Measurements from ENCODE around the gene CCDC85B.

The CCDC85B gene

DNA sequence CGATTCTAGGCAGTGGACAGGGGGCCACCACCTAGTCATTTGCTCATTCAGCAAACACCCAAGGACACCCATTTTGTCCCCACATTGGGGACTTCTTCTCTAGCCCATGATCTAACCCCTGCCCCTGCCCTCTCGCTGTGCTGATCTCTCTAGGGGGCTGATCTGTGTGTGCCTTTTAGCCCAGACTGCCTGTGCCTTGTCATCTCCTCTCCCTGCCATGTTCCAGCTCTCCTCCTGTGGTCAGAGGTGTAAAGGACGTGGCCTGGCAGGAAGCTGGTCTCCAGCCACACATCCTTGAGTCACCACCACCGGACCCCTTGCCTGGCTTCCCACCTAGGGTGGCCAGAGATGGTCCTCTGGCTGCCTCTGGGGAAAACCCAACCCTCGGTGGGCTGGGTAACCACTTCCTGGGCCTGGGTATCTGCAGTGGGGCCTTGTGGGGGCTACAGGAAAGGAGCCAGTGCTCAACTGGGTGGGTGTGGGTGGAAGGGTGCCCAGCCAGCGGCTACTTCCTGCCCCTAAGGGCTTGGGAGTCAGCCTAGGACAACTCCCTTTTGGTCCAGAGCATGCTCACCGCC, 9.5 kb upstream of the CCDC85B start:
- Histone ChIP-seq H3K9me3 (ENCODE audit: control insufficient read depth, low read length) (no peaks in the 10 kb centered on the region), H3K4me1 (ENCODE audit: control insufficient read depth, insufficient read depth, low read length) (peaks cover 3% of the 10 kb centered on the region), H3K27ac (ENCODE audit: insufficient read depth, low read depth, low read length, poor library complexity, severe bottlenecking) (no peak overlapping the region), H3K27me3 (ENCODE audit: control insufficient read depth, insufficient read depth, low read length, poor library complexity, severe bottlenecking) (no peaks in the 10 kb centered on the region), H3K36me3 (ENCODE audit: control insufficient read depth, insufficient read depth, low read length) (peaks cover 19% of the 10 kb centered on the region), H3K4me3 (ENCODE audit: insufficient read depth, low read depth, low read length) (no peak overlapping the region)
- WGBS, 2 experiments = 92% methylated on average over 7 of the region's 7 CpGs

DNA sequence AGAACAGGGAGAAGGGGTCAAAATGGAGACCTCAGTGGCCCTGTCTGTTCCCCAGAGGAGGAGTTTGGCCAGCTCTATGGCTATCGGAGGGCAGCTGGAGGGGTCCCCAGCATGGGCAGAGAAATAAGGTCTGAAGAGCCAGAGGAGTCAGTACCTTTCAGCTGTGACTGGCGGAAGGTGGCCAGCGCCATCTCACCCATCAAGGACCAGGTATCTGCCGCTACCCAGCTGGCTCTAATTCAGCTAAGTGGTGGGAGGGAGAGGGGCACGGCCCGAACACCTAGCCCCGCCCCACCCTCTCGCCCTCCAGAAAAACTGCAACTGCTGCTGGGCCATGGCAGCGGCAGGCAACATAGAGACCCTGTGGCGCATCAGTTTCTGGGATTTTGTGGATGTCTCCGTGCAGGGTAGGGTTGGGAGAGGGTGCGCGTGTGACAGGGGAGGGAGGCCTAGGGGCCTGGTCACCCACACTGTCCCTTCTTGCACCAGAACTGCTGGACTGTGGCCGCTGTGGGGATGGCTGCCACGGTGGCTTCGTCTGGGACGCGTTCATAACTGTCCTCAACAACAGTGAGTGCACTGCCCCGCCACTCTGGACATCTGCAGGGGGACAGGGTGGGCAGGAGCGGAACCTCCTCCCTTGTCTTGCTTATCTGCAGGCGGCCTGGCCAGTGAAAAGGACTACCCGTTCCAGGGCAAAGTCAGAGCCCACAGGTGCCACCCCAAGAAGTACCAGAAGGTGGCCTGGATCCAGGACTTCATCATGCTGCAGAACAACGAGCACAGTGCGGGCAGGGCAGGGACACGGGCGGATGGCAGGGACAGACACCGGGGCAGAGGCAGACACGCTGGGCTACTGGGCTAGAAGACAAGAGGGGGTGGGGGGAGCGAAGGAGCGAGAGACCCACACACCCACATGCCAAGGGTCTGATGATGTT, 8.1 kb upstream of the CCDC85B start:
- H3K9me3 ChIP-seq (ENCODE audit: control insufficient read depth, low read length) = no peaks in the 10 kb centered on the region
- WGBS, 2 experiments = 95 to 97% methylated on average over 30 of the region's 30 CpGs
- H3K27me3 ChIP-seq (ENCODE audit: control insufficient read depth, insufficient read depth, low read length, poor library complexity, severe bottlenecking) = no peaks in the 10 kb centered on the region
- H3K36me3 ChIP-seq (ENCODE audit: control insufficient read depth, insufficient read depth, low read length) = peaks cover 22% of the 10 kb centered on the region
- peaks cover 6% of the 10 kb centered on the region for H3K4me1 ChIP-seq (ENCODE audit: control insufficient read depth, insufficient read depth, low read length)
- no peak overlapping the region for H3K27ac ChIP-seq (ENCODE audit: insufficient read depth, low read depth, low read length, poor library complexity, severe bottlenecking)
- H3K4me3 ChIP-seq (ENCODE audit: insufficient read depth, low read depth, low read length) = no peak overlapping the region

DNA sequence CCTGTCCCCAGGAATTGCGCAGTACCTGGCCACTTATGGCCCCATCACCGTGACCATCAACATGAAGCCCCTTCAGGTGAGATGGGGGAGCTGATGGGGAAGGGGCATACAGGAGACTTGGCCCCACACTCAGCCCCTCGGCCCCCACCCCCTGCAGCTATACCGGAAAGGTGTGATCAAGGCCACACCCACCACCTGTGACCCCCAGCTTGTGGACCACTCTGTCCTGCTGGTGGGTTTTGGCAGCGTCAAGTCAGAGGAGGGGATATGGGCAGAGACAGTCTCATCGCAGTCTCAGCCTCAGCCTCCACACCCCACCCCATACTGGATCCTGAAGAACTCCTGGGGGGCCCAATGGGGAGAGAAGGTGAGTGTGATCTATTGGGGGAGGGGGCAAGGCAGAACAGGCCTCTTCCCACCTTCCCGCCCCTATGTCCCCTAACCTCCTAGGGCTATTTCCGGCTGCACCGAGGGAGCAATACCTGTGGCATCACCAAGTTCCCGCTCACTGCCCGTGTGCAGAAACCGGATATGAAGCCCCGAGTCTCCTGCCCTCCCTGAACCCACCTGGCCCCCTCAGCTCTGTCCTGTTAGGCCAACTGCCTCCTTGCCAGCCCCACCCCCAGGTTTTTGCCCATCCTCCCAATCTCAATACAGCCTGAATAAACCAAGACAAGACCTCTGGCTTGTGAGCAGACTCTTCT, 7.3 kb upstream of the CCDC85B start:
- 96 to 98% methylated on average over 12 to 13 of the region's 13 CpGs for WGBS, 2 experiments
- no peak overlapping the region for H3K4me3 ChIP-seq (ENCODE audit: insufficient read depth, low read depth, low read length)
- H3K27me3 ChIP-seq (ENCODE audit: control insufficient read depth, insufficient read depth, low read length, poor library complexity, severe bottlenecking) = no peaks in the 10 kb centered on the region
- H3K4me1 ChIP-seq (ENCODE audit: control insufficient read depth, insufficient read depth, low read length) = peaks cover 10% of the 10 kb centered on the region
- H3K27ac ChIP-seq (ENCODE audit: insufficient read depth, low read depth, low read length, poor library complexity, severe bottlenecking) = no peak overlapping the region
- H3K9me3 ChIP-seq (ENCODE audit: control insufficient read depth, low read length) = no peaks in the 10 kb centered on the region
- peaks cover 22% of the 10 kb centered on the region for H3K36me3 ChIP-seq (ENCODE audit: control insufficient read depth, insufficient read depth, low read length)

DNA sequence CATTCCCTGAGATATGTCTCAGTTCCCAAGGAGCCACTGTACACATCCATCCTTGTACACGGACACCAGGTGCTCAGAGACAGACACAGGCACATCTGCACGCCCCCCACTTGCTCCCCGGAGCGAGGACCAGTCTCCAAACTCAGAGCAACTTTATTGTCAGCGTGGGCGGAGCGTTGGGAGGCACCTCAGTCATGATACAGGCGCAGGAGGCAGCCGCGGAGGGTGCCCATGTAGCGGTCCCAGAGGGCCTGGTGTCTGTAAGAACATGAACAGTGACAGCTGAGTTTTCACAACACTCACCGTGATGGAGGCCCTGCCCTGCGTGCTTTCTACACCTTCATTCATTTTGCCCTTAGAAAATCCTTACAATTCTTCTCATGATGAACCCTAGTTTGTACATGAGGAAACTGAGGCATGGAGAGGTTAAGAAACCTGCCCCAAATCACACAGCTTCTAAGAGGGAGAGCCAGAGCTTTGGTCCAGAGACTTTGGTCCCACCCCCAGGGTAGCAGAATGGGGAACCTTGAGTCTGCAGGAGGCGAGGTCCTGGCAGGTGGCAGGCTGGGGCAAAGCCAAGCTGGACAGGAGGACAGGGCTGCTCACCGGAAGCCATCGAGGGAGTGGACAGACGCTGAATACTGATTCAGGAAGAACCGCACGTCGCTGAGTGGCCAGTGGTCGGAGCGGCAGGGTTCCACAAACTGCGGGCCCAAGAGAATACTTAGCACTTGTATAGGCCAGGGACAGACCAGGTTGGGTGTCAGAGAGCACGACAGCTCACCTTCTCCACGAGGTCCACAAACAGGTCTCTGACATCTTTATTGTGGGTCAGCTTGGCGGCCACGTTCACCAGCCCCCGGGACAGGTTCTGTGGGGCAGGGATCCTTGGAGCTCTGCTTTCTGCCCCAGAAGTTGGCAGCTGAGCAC, 6.4 kb upstream of the CCDC85B start:
- H3K27ac ChIP-seq (ENCODE audit: insufficient read depth, low read depth, low read length, poor library complexity, severe bottlenecking) = no peak overlapping the region

DNA sequence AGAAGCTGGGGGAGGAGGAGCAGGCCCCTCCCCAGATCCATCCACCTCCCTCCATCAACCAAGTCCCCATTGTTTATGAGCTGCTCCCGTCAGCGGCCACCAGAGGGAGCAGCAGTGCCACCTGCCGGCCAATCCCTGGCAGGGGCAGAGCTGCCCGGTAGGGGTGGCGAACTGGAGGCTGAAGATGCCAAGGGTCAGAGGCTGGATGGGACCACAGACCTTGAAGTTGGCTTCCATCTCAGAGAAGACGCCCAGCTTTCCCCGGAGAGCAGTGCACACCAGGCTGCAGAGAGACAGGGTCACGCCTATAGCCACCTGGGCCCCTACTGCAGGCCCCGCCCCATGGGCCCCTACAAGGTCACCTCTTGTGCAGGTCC, 5.8 kb upstream of the CCDC85B start:
- no peak overlapping the region for H3K4me3 ChIP-seq (ENCODE audit: insufficient read depth, low read depth, low read length)
- H3K27me3 ChIP-seq (ENCODE audit: control insufficient read depth, insufficient read depth, low read length, poor library complexity, severe bottlenecking) = peaks cover 11% of the 10 kb centered on the region
- H3K4me1 ChIP-seq (ENCODE audit: control insufficient read depth, insufficient read depth, low read length) = peaks cover 18% of the 10 kb centered on the region
- no peak overlapping the region for H3K27ac ChIP-seq (ENCODE audit: insufficient read depth, low read depth, low read length, poor library complexity, severe bottlenecking)
- H3K9me3 ChIP-seq (ENCODE audit: control insufficient read depth, low read length) = no peaks in the 10 kb centered on the region
- 36 to 37% methylated on average over 9 of the region's 9 CpGs for WGBS, 2 experiments
- peaks cover 22% of the 10 kb centered on the region for H3K36me3 ChIP-seq (ENCODE audit: control insufficient read depth, insufficient read depth, low read length)

More for the DNA sequence above, 6.4 kb upstream of the CCDC85B start:
- Histone ChIP-seq H3K4me1 (ENCODE audit: control insufficient read depth, insufficient read depth, low read length) (peaks cover 12% of the 10 kb centered on the region), H3K4me3 (ENCODE audit: insufficient read depth, low read depth, low read length) (no peak overlapping the region), H3K27me3 (ENCODE audit: control insufficient read depth, insufficient read depth, low read length, poor library complexity, severe bottlenecking) (peaks cover 4% of the 10 kb centered on the region), H3K9me3 (ENCODE audit: control insufficient read depth, low read length) (no peaks in the 10 kb centered on the region), H3K36me3 (ENCODE audit: control insufficient read depth, insufficient read depth, low read length) (peaks cover 22% of the 10 kb centered on the region)
- WGBS, 2 experiments = 92 to 94% methylated on average over 28 of the region's 28 CpGs

DNA sequence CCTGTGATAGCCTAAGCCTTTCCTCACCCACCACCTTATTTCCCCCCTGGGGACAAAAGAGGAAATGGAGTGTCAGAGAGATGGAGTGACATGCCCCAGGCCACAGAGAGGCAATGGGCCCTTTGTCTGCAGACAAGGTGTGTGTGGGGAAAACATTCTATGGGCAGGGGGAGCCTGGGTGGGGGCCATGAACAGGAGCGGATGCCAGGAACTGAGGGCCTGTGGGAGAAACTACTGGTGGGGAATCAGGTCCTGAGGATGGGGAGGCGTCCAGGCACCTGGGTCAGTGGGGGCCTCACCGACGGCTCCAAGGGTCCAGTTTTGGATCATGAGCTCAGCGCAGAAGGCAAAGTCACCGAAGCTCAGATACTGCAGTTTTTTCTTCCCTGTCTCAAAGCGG, 5.2 kb upstream of the CCDC85B start:
- no peak overlapping the region for H3K27ac ChIP-seq (ENCODE audit: insufficient read depth, low read depth, low read length, poor library complexity, severe bottlenecking)
- H3K4me3 ChIP-seq (ENCODE audit: insufficient read depth, low read depth, low read length) = no peak overlapping the region
- H3K9me3 ChIP-seq (ENCODE audit: control insufficient read depth, low read length) = no peaks in the 10 kb centered on the region
- peaks cover 22% of the 10 kb centered on the region for H3K36me3 ChIP-seq (ENCODE audit: control insufficient read depth, insufficient read depth, low read length)
- peaks cover 24% of the 10 kb centered on the region for H3K4me1 ChIP-seq (ENCODE audit: control insufficient read depth, insufficient read depth, low read length)
- peaks cover 16% of the 10 kb centered on the region for H3K27me3 ChIP-seq (ENCODE audit: control insufficient read depth, insufficient read depth, low read length, poor library complexity, severe bottlenecking)
- 93 to 97% methylated on average over 7 of the region's 7 CpGs for whole genome bisulfite sequencing, 2 experiments

DNA sequence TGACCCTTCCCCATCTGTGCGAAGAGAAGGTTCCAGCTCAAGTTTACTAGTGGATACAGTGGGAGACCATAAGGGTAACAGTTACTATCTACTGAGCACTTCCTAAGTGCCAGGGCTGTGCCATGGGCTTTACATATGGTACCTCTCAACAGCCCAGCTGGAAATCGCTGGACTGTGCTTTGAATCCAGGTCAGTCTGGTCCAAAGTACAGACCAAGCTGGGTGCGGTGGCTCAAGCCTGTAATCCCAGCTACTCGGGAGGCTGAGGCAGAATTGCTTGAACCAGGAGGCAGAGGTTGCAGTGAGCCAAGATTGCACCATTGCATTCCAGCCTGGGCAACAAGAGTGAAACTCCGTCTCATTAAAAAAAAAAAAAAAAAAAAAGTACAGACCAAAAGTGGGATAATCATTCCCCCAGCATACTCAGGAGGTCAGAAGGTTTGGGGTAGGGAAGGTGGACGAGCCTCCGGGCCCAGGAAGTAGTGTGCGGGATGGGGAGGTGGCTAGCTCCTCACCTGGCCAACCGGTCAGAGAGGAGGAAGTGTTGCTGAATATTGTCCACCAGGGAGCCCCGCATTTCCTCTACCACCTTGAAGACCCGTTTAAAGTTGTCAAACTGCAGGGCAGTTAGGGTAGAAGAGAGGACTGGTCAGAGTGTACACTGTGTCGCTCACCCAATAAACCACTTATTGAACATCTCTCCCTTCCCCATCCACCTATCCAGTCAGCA, 4.5 kb upstream of the CCDC85B start:
- no peaks in the 10 kb centered on the region for H3K9me3 ChIP-seq (ENCODE audit: control insufficient read depth, low read length)

DNA sequence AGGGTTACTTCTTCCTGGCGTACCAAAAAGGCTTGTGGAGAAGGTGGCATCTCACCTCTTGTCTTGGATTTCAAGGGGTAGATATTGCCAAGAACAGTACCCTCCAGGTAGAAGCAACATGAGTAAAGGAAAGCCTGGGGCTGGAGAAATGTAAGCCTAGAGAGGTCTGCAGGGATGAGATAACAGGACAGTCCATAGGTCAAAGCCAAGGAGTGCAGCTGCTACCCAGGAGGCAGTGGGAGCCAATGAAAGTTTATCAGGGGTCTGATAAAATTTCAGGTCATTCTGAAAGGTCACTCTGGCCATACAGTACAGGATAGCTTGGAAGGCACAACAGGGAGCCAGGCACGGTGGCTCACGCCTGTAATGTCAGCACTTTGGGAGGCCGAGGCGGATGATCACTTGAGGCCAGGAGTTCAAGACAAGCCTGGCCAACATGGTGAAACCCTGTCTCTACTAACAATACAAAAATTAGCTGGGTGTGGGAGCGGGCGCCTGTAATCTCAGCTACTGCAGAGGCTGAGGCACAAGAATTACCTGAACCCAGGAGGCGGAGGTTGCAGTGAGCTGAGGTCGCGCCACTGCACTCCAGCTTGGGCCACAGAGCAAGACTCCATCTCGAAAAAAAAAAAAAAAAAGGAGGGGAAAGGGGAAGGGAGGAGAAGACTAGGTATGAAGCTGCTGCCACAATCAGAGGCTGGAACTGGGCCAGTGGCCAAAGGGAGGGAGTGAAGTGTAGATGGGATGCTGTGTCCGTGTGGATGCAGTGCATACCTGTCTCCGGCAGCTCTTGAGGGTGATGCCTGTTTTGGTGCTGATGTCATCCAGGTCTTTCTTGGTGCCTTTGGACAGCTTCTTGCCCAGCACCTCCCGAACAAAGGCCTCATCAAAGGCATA, 3.4 kb upstream of the CCDC85B start:
- peaks cover 28% of the 10 kb centered on the region for H3K27me3 ChIP-seq (ENCODE audit: control insufficient read depth, insufficient read depth, low read length, poor library complexity, severe bottlenecking)
- peaks cover 32% of the 10 kb centered on the region for H3K4me1 ChIP-seq (ENCODE audit: control insufficient read depth, insufficient read depth, low read length)
- peaks cover 22% of the 10 kb centered on the region for H3K36me3 ChIP-seq (ENCODE audit: control insufficient read depth, insufficient read depth, low read length)
- no peak overlapping the region for H3K27ac ChIP-seq (ENCODE audit: insufficient read depth, low read depth, low read length, poor library complexity, severe bottlenecking)
- no peaks in the 10 kb centered on the region for H3K9me3 ChIP-seq (ENCODE audit: control insufficient read depth, low read length)
- 85 to 91% methylated on average over 14 of the region's 14 CpGs for WGBS, 2 experiments
- peak overlapping the region; percentile 76 for H3K4me3 ChIP-seq (ENCODE audit: insufficient read depth, low read depth, low read length)

More for the DNA sequence above, 4.5 kb upstream of the CCDC85B start:
- Histone ChIP-seq H3K36me3 (ENCODE audit: control insufficient read depth, insufficient read depth, low read length) (peaks cover 22% of the 10 kb centered on the region), H3K4me1 (ENCODE audit: control insufficient read depth, insufficient read depth, low read length) (peaks cover 24% of the 10 kb centered on the region), H3K27me3 (ENCODE audit: control insufficient read depth, insufficient read depth, low read length, poor library complexity, severe bottlenecking) (peaks cover 17% of the 10 kb centered on the region), H3K27ac (ENCODE audit: insufficient read depth, low read depth, low read length, poor library complexity, severe bottlenecking) (no peak overlapping the region), H3K4me3 (ENCODE audit: insufficient read depth, low read depth, low read length) (no peak overlapping the region)
- 94% methylated on average over 12 of the region's 12 CpGs for WGBS, 2 experiments
